ENCODE measurements around the gene GHRH. TPM values are rescaled to one million over a fixed set of nuclear protein-coding genes. Genes with fewer than 3 reads are reported as not detected.

GHRH gene
- total RNA-seq, 1 donor from 2014 or later = not detected

DNA sequence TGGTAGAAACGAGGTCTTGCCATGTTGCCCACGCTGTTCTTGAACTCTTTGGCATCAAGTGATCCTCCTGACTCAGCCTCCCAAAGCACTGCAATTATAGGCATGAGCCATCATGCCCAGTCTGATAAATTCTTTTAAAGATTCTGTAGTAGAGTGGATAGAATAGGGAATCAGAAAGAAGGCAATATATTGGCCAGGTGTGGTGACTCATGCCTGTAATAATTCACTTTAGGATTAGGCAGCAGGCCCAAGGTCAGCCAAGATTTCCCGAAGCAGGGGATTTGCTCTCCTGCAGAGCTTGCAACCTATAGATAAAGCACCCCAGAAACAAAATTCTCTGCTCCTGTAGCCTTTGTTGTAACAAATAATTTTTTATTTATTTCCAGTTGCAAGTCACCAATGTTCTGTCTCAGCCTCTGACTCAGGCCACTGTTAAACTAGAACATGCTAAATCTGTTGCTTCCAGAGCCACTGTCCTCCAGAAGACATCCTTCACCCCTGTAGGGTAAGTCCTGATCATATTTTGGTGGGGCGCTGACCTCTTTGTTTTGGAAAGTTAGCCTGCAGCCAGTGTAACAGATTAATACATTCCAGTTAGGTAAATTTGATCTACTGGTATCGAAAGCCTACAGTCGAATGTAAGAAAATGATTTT is 51.8 kb downstream of the GHRH start:
- DNase-seq (ENCODE audit: low spot score) (no peak), ATAC-seq (no peak)

DNA sequence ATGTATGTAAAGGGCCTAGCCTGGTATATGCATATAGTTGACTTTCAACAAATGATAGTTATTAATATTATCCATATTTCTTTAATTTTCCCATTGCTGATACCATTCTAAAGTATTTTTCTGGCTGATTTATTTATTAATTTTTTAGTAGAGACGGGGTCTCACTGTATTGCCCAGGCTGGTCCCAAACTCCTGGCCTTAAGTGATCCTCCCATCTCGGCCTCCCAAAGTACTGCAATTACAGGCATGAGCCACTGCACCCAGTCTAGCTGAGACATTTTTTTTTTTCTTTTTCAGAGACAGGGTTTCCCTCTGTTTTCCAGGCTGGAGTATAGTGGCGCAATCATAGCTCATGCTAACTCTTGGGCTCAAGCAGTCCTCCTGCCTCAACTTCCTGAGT is 52.4 kb downstream of the GHRH start:
- ATAC-seq (no peak), DNase-seq (ENCODE audit: low spot score) (no peak)

DNA sequence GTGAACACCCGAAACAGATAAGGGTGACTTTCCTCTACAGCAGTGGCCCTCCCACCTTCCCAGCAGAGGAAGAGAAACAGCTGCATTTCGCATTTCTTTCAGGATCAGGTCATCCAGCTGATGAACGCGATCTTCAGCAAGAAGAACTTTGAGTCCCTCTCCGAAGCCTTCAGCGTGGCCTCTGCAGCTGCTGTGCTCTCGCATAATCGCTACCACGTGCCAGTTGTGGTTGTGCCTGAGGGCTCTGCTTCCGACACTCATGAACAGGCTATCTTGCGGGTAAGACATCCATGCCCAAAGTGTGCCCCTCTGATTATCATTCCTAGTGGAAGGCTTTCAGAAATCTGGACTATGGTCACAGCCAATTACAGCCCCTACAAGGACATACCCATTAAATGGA is 54.4 kb downstream of the GHRH start:
- DNase-seq (ENCODE audit: low spot score) (no peak), ATAC-seq (no peak)

DNA sequence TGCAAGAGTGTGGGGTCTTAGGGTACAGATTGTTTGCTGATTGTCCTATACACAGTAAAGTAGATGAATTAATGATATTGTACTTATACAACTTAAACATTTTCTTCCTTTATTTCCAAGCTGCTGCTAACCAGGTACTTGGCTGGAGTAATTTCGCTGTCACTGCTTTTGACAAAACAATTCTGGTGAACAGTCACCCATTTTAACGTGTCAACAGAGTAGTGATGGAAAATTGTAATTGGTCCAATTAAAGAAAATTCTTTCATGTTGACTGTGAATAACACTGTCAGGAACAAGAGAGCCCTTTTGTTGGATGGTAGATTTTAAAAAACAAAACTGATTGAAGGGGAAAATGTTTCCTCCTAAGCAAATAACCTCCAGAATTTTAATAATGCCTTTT is 55.8 kb downstream of the GHRH start:
- DNase-seq (ENCODE audit: low spot score) (no peak), ATAC-seq (no peak)

DNA sequence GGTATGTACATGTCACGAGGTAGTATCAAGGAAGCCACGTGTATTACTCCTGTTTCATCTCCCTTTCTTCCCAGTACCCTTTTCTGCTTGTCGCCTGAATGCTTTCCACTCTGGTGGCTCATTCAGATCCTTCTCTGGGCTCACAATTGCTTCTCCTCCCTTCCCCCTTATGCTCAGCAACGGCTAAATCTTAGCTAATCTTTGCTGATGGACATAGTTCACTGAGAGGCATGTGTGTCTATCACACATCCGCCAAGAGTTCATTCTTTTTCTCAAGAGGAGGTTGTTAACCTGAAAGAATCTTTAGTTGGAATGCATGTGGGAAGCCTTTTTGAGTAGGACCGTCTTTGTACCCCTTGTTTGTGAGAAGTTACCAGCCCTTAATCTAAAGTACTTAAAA is 56.5 kb downstream of the GHRH start:
- DNase-seq (ENCODE audit: low spot score) (no peak), ATAC-seq (no peak)

GRCh38 chr20:37204056-37204455 is 57.6 kb downstream of the GHRH start:
- DNase-seq (ENCODE audit: low spot score) (no peak), ATAC-seq (no peak)

GRCh38 chr20:37202267-37202943 is 59.2 kb downstream of the GHRH start:
- DNase-seq (ENCODE audit: low spot score) (no peak), ATAC-seq (peak; percentile 71)

DNA sequence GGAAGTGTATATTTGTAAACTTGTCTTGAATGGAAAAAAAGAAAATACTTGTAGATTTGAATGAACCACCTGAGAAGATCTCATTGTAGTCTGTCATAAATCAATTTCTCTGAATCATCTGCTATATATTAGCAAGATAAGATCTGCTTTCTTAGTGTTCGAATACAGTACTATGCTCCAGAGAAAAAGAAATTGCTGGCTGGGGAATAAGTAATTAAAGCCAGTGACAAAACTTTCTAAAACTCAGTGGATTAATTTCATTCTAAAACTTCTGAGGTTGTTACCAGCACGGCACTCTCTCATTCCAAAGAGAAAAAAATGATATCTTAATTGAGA is 59.8 kb downstream of the GHRH start:
- ATAC-seq (no peak), DNase-seq (ENCODE audit: low spot score) (no peak)

Other genes with a start within 250 kb of the GHRH start
- gene RBL1, start 165.8 kb downstream of the GHRH start, total RNA-seq = 2.2 TPM
- 128 TPM for gene RPN2, start 82.5 kb downstream of the GHRH start, total RNA-seq
- gene MROH8, start 82.3 kb downstream of the GHRH start, total RNA-seq = 4.7 TPM
- 12.3 TPM for gene MANBAL, start 27.8 kb upstream of the GHRH start, total RNA-seq
- gene SRC, start 84.3 kb upstream of the GHRH start, total RNA-seq = 9.6 TPM

All from left lobe of liver (tissue), 2 donors.